IMR-90 (cell line): Measurements from ENCODE around the gene ST14. TPM values are rescaled to one million over a fixed set of nuclear protein-coding genes. Genes with fewer than 3 reads are reported as not detected.

ENCODE experiments used
- ATAC-seq: fragments of 200-7000 bp; cut with Tn5 transposase; 2 replicates; pipeline ENCODE4 v1.9.1; 2020; ENCODE audit warnings: low read depth, mild to moderate bottlenecking, moderate library complexity
- BruUV-seq: library from RNA; stranded (reverse); fragments of 400-500 nt; replicated peaks from 2 replicates; lab custom pipeline; 2021; lab: Mats Ljungman, UMichigan
- CTCF ChIA-PET: fragments of 300-600 bp; formaldehyde crosslinking; extraction: SDS; loops from one replicate; lab custom pipeline; 2021; ENCODE audit warnings: antibody characterized with exemption; lab: Yijun Ruan, JAX
- POLR2A ChIA-PET: fragments of 300-600 bp; sonication (Branson Sonifier 250); formaldehyde crosslinking; loops from one replicate; lab custom pipeline; 2022; ENCODE audit warnings: antibody characterized with exemption; ENCODE audit not compliant: unreplicated experiment; lab: Charles Lee
- DNase-seq: peaks from one replicate; pipeline ENCODE4 v3.0.0; 2013
- H2AFZ ChIP-seq: replicated peaks from 2 replicates; pipeline ENCODE3; 2013; ENCODE audit warnings: low read length, mild to moderate bottlenecking; ENCODE audit not compliant: poor library complexity
- H2AK5ac ChIP-seq: 2 replicates; pipeline ENCODE4 v1.6.1; 2013; ENCODE audit warnings: low read depth, low read length, inconsistent platforms
- H2AK9ac ChIP-seq: replicated peaks from 2 replicates; pipeline ENCODE3; 2013; ENCODE audit warnings: mild to moderate bottlenecking, low read depth, low read length, moderate library complexity; ENCODE audit not compliant: poor library complexity
- H2BK120ac ChIP-seq: 2 replicates; pipeline ENCODE4 v1.6.1; 2013; ENCODE audit warnings: low read depth, low read length, inconsistent platforms
- H2BK15ac ChIP-seq: 3 replicates; pipeline ENCODE4 v1.6.1; 2013; ENCODE audit warnings: low read depth, low read length, inconsistent platforms
- H2BK20ac ChIP-seq: 2 replicates; pipeline ENCODE4 v1.6.1; 2013; ENCODE audit warnings: low read depth, mild to moderate bottlenecking, inconsistent platforms, low read length, moderate library complexity
- H2BK5ac ChIP-seq: 2 replicates; pipeline ENCODE4 v1.6.1; 2013; ENCODE audit warnings: mild to moderate bottlenecking, low read depth, low read length, inconsistent platforms; ENCODE audit not compliant: poor library complexity, severe bottlenecking
- H3K14ac ChIP-seq: replicated peaks from 2 replicates; pipeline ENCODE4 v1.6.1; 2013; ENCODE audit warnings: low read depth, low read length, inconsistent platforms
- H3K18ac ChIP-seq: 2 replicates; pipeline ENCODE4 v1.6.1; 2013; ENCODE audit warnings: low read depth, low read length, control low read depth
- H3K23ac ChIP-seq: 2 replicates; pipeline ENCODE4 v1.6.1; 2013; ENCODE audit warnings: low read depth, low read length, inconsistent platforms
- H3K27ac ChIP-seq: 2 replicates; pipeline ENCODE4 v1.5.1; 2013; ENCODE audit warnings: mild to moderate bottlenecking, control low read depth, low read length; ENCODE audit not compliant: insufficient read depth
- H3K27me3 ChIP-seq: 2 replicates; pipeline ENCODE4 v1.6.1; 2013; ENCODE audit warnings: low read length; ENCODE audit not compliant: control insufficient read depth, insufficient read depth
- H3K36me3 ChIP-seq: 2 replicates; pipeline ENCODE4 v1.6.1; 2013; ENCODE audit warnings: low read length, mixed read lengths; ENCODE audit not compliant: control insufficient read depth, insufficient read depth
- H3K4ac ChIP-seq: 2 replicates; pipeline ENCODE4 v1.6.1; 2013; ENCODE audit warnings: low read depth, low read length, inconsistent platforms
- H3K4me1 ChIP-seq: 2 replicates; pipeline ENCODE4 v1.6.1; 2013; ENCODE audit warnings: low read length, mixed read lengths; ENCODE audit not compliant: control insufficient read depth, insufficient read depth
- H3K4me2 ChIP-seq: 2 replicates; pipeline ENCODE4 v1.6.1; 2013; ENCODE audit warnings: low read depth, mild to moderate bottlenecking, control low read depth, low read length, moderate library complexity
- H3K4me3 ChIP-seq: 2 replicates; pipeline ENCODE4 v1.5.1; 2013; ENCODE audit warnings: low read depth, mild to moderate bottlenecking, control low read depth, low read length, moderate library complexity; ENCODE audit not compliant: insufficient read depth
- H3K56ac ChIP-seq: 2 replicates; pipeline ENCODE4 v1.6.1; 2013; ENCODE audit warnings: low read length, inconsistent platforms; ENCODE audit not compliant: insufficient read depth; ENCODE audit errors: extremely low read depth
- H3K79me1 ChIP-seq, 2 experiments: 2 replicates each; pipeline ENCODE4 v1.6.1; 2013; ENCODE audit warnings: low read length in 2 of 2, inconsistent platforms in 1 of 2, low read depth in 1 of 2
- H3K9ac ChIP-seq: 2 replicates; pipeline ENCODE4 v1.6.1; 2013; ENCODE audit warnings: low read depth, low read length, control low read depth
- H3K9me1 ChIP-seq: 2 replicates; pipeline ENCODE4 v1.6.1; 2013; ENCODE audit warnings: low read length, inconsistent platforms; ENCODE audit not compliant: insufficient read depth
- H3K9me3 ChIP-seq: 2 replicates; pipeline ENCODE4 v1.6.1; 2013; ENCODE audit warnings: low read length; ENCODE audit not compliant: control insufficient read depth, insufficient read depth
- H4K20me1 ChIP-seq: 2 replicates; pipeline ENCODE4 v1.6.1; 2013; ENCODE audit warnings: low read length, inconsistent platforms; ENCODE audit not compliant: insufficient read depth
- H4K5ac ChIP-seq: 2 replicates; pipeline ENCODE4 v1.6.1; 2013; ENCODE audit warnings: mild to moderate bottlenecking, low read depth, low read length, control low read depth
- H4K8ac ChIP-seq, 2 experiments: 2 replicates each; pipeline ENCODE4 v1.6.1; 2013; ENCODE audit warnings: low read depth in 2 of 2, low read length in 2 of 2, control low read depth in 1 of 2, inconsistent platforms in 1 of 2
- H4K91ac ChIP-seq: 2 replicates; pipeline ENCODE4 v1.6.1; 2013; ENCODE audit warnings: low read depth, low read length, inconsistent platforms; ENCODE audit not compliant: insufficient read depth
- BHLHE40 ChIP-seq: fragments of 150-350 bp; IDR thresholded peaks from 2 replicates; pipeline ENCODE4 v1.6.1; 2016; ENCODE audit warnings: mild to moderate bottlenecking, low read depth, low read length
- CEBPB ChIP-seq: IDR thresholded peaks from 2 replicates; pipeline ENCODE4 v1.6.1; 2012; ENCODE audit warnings: low read depth, low read length, improper control_type of control experiment
- CHD1 ChIP-seq: IDR thresholded peaks from 2 replicates; pipeline ENCODE4 v1.6.1; 2012; ENCODE audit warnings: low read depth, low read length, improper control_type of control experiment
- FOS ChIP-seq: fragments of 150-350 bp; IDR thresholded peaks from 2 replicates; pipeline ENCODE4 v1.6.1; 2016; ENCODE audit warnings: low read depth, low read length
- MAFK ChIP-seq: IDR thresholded peaks from 2 replicates; pipeline ENCODE4 v1.6.1; 2012; ENCODE audit warnings: low read depth, low read length, improper control_type of control experiment
- MAZ ChIP-seq: IDR thresholded peaks from 2 replicates; pipeline ENCODE4 v1.6.1; 2012; ENCODE audit warnings: low read depth, mild to moderate bottlenecking, low read length, improper control_type of control experiment, moderate library complexity, borderline replicate concordance
- MXI1 ChIP-seq: IDR thresholded peaks from 2 replicates; pipeline ENCODE4 v1.6.1; 2012; ENCODE audit warnings: low read depth, mild to moderate bottlenecking, low read length, moderate library complexity, borderline replicate concordance
- NFE2L2 ChIP-seq: fragments of 150-350 bp; IDR thresholded peaks from 2 replicates; pipeline ENCODE4 v1.6.1; 2016; ENCODE audit warnings: low read depth, mild to moderate bottlenecking, low read length
- RAD21 ChIP-seq: IDR thresholded peaks from 2 replicates; pipeline ENCODE4 v1.6.1; 2012; ENCODE audit warnings: low read length, improper control_type of control experiment
- RCOR1 ChIP-seq: IDR thresholded peaks from 2 replicates; pipeline ENCODE4 v1.6.1; 2012; ENCODE audit warnings: mild to moderate bottlenecking, low read length, improper control_type of control experiment; ENCODE audit not compliant: insufficient replicate concordance
- RFX5 ChIP-seq: IDR thresholded peaks from 2 replicates; pipeline ENCODE4 v1.8.0; 2012; ENCODE audit warnings: low read depth, mild to moderate bottlenecking, low read length, moderate library complexity
- SMC3 ChIP-seq: fragments of 150-350 bp; IDR thresholded peaks from 2 replicates; pipeline ENCODE4 v1.6.1; 2016; ENCODE audit warnings: low read depth, mild to moderate bottlenecking, antibody characterized with exemption, low read length, moderate library complexity
- USF2 ChIP-seq: fragments of 150-350 bp; IDR thresholded peaks from 2 replicates; pipeline ENCODE4 v1.6.1; 2017; ENCODE audit warnings: mild to moderate bottlenecking, antibody characterized with exemption, low read length, low read depth
- WGBS, 2 experiments: methylation state at CpG; one replicate each; pipeline versions ENCODE4 v1.1.5 to v1.1.7; 2013; ENCODE audit warnings: missing lambda C conversion rate in 2 of 2; ENCODE audit not compliant: insufficient read length in 1 of 2; ENCODE audit errors: extremely low coverage in 2 of 2; 5-methylcytosine and 5-hydroxymethylcytosine counted together
- dilution Hi-C: fragments of 300-500 bp; cut with HindIII; formaldehyde crosslinking; loops from one replicate; pipeline ENCODE4 v1.14.3; 2018; ENCODE audit warnings: low sequenced_read_pairs; ENCODE audit not compliant: unreplicated experiment
- in situ Hi-C: fragments of 300-500 bp; cut with MboI; formaldehyde crosslinking; loops from 3 replicates; pipeline ENCODE4 v1.14.3; 2019; ENCODE audit warnings: low sequenced_read_pairs, inconsistent platforms, mixed read lengths
- intact Hi-C: fragments of 100-400 bp; cut with micrococcal nuclease; formaldehyde crosslinking; loops from 2 replicates; pipeline ENCODE4 v1.10.0; 2022
- polyA plus RNA-seq, 3 experiments: library from polyadenylated mRNA; depleted of rRNA; stranded (reverse); fragments of >200 nt; gene quantifications; 2 replicates each; pipeline ENCODE4 v1.2.3, GENCODE V29; 2012; ENCODE audit warnings: low replicate concordance in 1 of 3
- total RNA-seq: library from RNA; depleted of rRNA; stranded (reverse); fragments of >200 nt; gene quantifications from 2 replicates; pipeline ENCODE4 v1.2.3, GENCODE V29; 2012
- TF ChIP-seq, protein P1 (sequence below): conservative IDR thresholded peaks from 2 replicates; pipeline ENCODE4 v1.5.1; 2012; ENCODE audit warnings: mild to moderate bottlenecking, low read depth, low read length, improper control_type of control experiment

ST14 gene
- total and polyA plus RNA-seq, 2 of the 4 experiments (the other 2 are of a cell fraction): not detected

DNA sequence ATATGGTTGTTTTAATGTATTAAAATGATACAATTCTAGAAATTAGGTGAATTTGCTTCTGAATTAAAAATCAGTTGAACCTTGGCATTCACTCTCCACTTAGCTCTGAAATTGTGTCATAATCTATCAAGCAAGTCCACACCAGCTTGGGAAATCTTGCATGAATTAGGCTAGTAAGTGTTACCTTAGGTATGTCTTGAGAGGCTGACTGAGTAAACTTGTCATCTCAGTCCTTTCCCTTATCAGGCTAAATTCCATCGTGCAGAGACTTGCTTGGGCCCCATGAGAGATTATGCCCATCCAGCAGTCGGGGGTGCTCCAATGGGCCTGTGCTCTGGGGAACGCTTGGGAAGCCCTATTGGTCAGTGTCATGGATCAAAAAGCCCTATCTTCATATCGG lies 33.9 kb upstream of the ST14 start:
- Histone ChIP-seq H3K23ac (no peak overlapping the region), H2BK120ac (no peak overlapping the region), H3K4me3 (no peak overlapping the region), H2BK15ac (no peak overlapping the region), H3K14ac (no peak overlapping the region), H2AFZ (no peak overlapping the region), H3K36me3 (peaks cover 45% of the 10 kb centered on the region), H4K8ac (no peak overlapping the region), H3K9me3 (no peaks in the 10 kb centered on the region), H3K27me3 (no peaks in the 10 kb centered on the region), H4K20me1 (peaks cover 10% of the 10 kb centered on the region), H2AK5ac (no peak overlapping the region), H4K91ac (no peak overlapping the region), H3K79me1 (peaks cover 0 to 20% of the 10 kb centered on the region in 2 experiments; a peak in 2 of 4 replicates), H3K56ac (no peak overlapping the region), H2AK9ac (no peak overlapping the region), H3K4me2 (no peak overlapping the region), H3K18ac (no peak overlapping the region), H4K5ac (no peak overlapping the region), H3K4me1 (peaks cover 5% of the 10 kb centered on the region), H3K27ac (no peak overlapping the region), H2BK5ac (no peak overlapping the region), H3K9me1 (peaks cover 9% of the 10 kb centered on the region), H2BK20ac (no peak overlapping the region), H3K9ac (no peak overlapping the region), H3K4ac (no peak overlapping the region)
- in situ Hi-C loops: no loop called here
- 65% methylated on average over 2 of the region's 4 CpGs; no CpG with 5 or more reads in 1 of the 2 experiments for WGBS, 2 experiments
- TF ChIP-seq BHLHE40 (no peak), NFE2L2 (no peak), USF2 (no peak), MAFK (no peak), MXI1 (no peak), CEBPB (no peak), FOS (no peak), CHD1 (no peak), RFX5 (no peak), RAD21 (no peak), MAZ (no peak), RCOR1 (no peak), SMC3 (no peak)
- TF ChIP-seq, protein P1, sequence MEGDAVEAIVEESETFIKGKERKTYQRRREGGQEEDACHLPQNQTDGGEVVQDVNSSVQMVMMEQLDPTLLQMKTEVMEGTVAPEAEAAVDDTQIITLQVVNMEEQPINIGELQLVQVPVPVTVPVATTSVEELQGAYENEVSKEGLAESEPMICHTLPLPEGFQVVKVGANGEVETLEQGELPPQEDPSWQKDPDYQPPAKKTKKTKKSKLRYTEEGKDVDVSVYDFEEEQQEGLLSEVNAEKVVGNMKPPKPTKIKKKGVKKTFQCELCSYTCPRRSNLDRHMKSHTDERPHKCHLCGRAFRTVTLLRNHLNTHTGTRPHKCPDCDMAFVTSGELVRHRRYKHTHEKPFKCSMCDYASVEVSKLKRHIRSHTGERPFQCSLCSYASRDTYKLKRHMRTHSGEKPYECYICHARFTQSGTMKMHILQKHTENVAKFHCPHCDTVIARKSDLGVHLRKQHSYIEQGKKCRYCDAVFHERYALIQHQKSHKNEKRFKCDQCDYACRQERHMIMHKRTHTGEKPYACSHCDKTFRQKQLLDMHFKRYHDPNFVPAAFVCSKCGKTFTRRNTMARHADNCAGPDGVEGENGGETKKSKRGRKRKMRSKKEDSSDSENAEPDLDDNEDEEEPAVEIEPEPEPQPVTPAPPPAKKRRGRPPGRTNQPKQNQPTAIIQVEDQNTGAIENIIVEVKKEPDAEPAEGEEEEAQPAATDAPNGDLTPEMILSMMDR: no peak
- ChIA-PET CTCF (no interaction called here), POLR2A (no interaction called here)
- dilution Hi-C loops: loop anchor here (25.0 kb wide), 1 partner anchor 188 kb away; no protein-coding TSS in a partner anchor
- ATAC-seq (no peak), DNase-seq (no peak)
- no TSS peak for BruUV-seq
- intact Hi-C loops: loop anchor here (2.0 kb wide), 1 partner anchor 23 kb away; no protein-coding TSS in a partner anchor
